Neuronal stem cell (in vitro differentiated cells): Measurements from ENCODE around the gene NATD1.

Source experiments
- DNase-seq: peaks from one replicate; pipeline ENCODE4 v3.0.0-alpha.2; 2013; ENCODE audit warnings: low spot score
- H2AFZ ChIP-seq: one replicate; pipeline ENCODE4 v1.6.1; 2013; ENCODE audit warnings: mild to moderate bottlenecking, low read length, inconsistent platforms
- H2AK5ac ChIP-seq: 2 replicates; pipeline ENCODE4 v1.6.1; 2013; ENCODE audit warnings: low read depth, mild to moderate bottlenecking, inconsistent platforms, low read length, moderate library complexity, mixed read lengths
- H2BK120ac ChIP-seq: 2 replicates; pipeline ENCODE4 v1.6.1; 2013; ENCODE audit warnings: low read depth, mild to moderate bottlenecking, inconsistent platforms, low read length, moderate library complexity, mixed read lengths
- H2BK12ac ChIP-seq: one replicate; pipeline ENCODE4 v1.6.1; 2013; ENCODE audit warnings: low read length, inconsistent platforms
- H2BK15ac ChIP-seq: 2 replicates; pipeline ENCODE4 v1.6.1; 2013; ENCODE audit warnings: mild to moderate bottlenecking, low read length, inconsistent platforms, mixed read lengths
- H2BK5ac ChIP-seq: one replicate; pipeline ENCODE4 v1.6.1; 2013; ENCODE audit warnings: inconsistent platforms, mild to moderate bottlenecking, low read length, moderate library complexity
- H3K14ac ChIP-seq: one replicate; pipeline ENCODE4 v1.6.1; 2013; ENCODE audit warnings: low read length, inconsistent platforms
- H3K18ac ChIP-seq: 2 replicates; pipeline ENCODE4 v1.6.1; 2013; ENCODE audit warnings: low read length, inconsistent platforms
- H3K23ac ChIP-seq: 2 replicates; pipeline ENCODE4 v1.6.1; 2013; ENCODE audit warnings: low read depth, mild to moderate bottlenecking, mixed read lengths, low read length, inconsistent platforms; ENCODE audit not compliant: poor library complexity
- H3K27ac ChIP-seq: replicated peaks from 3 replicates; pipeline ENCODE4 v1.5.1; 2013; ENCODE audit warnings: low read length, inconsistent platforms
- H3K27me3 ChIP-seq, 3 experiments: 2 replicates each; pipeline ENCODE4 v1.6.1; 2013; ENCODE audit warnings: low read length in 3 of 3, mild to moderate bottlenecking in 2 of 3, inconsistent platforms in 1 of 3, low read depth in 1 of 3, mixed read lengths in 1 of 3, moderate library complexity in 1 of 3; ENCODE audit not compliant: control insufficient read depth in 3 of 3, insufficient read depth in 3 of 3
- H3K36me3 ChIP-seq, 2 donors: replicated peaks in 1 of 2; 2 replicates each; pipeline ENCODE4 v1.6.1; 2013; ENCODE audit warnings: low read length in 2 of 2; ENCODE audit not compliant: control insufficient read depth in 2 of 2, insufficient read depth in 2 of 2
- H3K4ac ChIP-seq: 2 replicates; pipeline ENCODE4 v1.6.1; 2013; ENCODE audit warnings: inconsistent platforms, mild to moderate bottlenecking, low read length, moderate library complexity
- H3K4me1 ChIP-seq, 2 donors: 1 replicate in 1 of 2; 2 replicates in 1 of 2; pipeline ENCODE4 v1.6.1; 2013; ENCODE audit warnings: low read length in 2 of 2, low read depth in 1 of 2; ENCODE audit not compliant: control insufficient read depth in 2 of 2, insufficient read depth in 1 of 2
- H3K4me2 ChIP-seq: one replicate; pipeline ENCODE4 v1.6.1; 2013; ENCODE audit warnings: mild to moderate bottlenecking, low read length, inconsistent platforms; ENCODE audit not compliant: insufficient read depth, poor library complexity, severe bottlenecking
- H3K4me3 ChIP-seq, 2 donors: 2 replicates each; pipeline ENCODE4 v1.5.1; 2013; ENCODE audit warnings: low read length in 2 of 2, mild to moderate bottlenecking in 2 of 2, inconsistent platforms in 1 of 2, moderate library complexity in 1 of 2
- H3K79me1 ChIP-seq: one replicate; pipeline ENCODE4 v1.6.1; 2013; ENCODE audit warnings: low read depth, mild to moderate bottlenecking, inconsistent platforms, low read length, moderate library complexity
- H3K9ac ChIP-seq: one replicate; pipeline ENCODE4 v1.6.1; 2013; ENCODE audit warnings: mild to moderate bottlenecking, low read depth, low read length, inconsistent platforms; ENCODE audit not compliant: poor library complexity
- H3K9me3 ChIP-seq, 2 donors: replicated peaks in 1 of 2; 2 replicates each; pipeline versions ENCODE3 to v1.6.1; 2013; ENCODE audit warnings: low read length in 2 of 2, mild to moderate bottlenecking in 2 of 2, inconsistent platforms in 1 of 2, low read depth in 1 of 2, mixed read lengths in 1 of 2, moderate library complexity in 1 of 2; ENCODE audit not compliant: control insufficient read depth in 2 of 2, insufficient read depth in 1 of 2
- H4K8ac ChIP-seq: one replicate; pipeline ENCODE4 v1.6.1; 2013; ENCODE audit warnings: low read depth, mild to moderate bottlenecking, inconsistent platforms, low read length, moderate library complexity
- H4K91ac ChIP-seq: one replicate; pipeline ENCODE4 v1.6.1; 2013; ENCODE audit warnings: low read length, low read depth, mild to moderate bottlenecking, inconsistent platforms; ENCODE audit not compliant: poor library complexity
- WGBS, 2 donors: extraction: QIAGEN DNeasy Blood & Tissue Kit; methylation state at CpG; one replicate each; pipeline ENCODE4 v1.1.7; 2013; ENCODE audit warnings: missing lambda C conversion rate in 2 of 2, mixed read lengths in 1 of 2; ENCODE audit not compliant: insufficient read length in 2 of 2, insufficient replicate concordance in 1 of 2; ENCODE audit errors: extremely low coverage in 2 of 2; 5-methylcytosine and 5-hydroxymethylcytosine counted together

Gene NATD1

DNA sequence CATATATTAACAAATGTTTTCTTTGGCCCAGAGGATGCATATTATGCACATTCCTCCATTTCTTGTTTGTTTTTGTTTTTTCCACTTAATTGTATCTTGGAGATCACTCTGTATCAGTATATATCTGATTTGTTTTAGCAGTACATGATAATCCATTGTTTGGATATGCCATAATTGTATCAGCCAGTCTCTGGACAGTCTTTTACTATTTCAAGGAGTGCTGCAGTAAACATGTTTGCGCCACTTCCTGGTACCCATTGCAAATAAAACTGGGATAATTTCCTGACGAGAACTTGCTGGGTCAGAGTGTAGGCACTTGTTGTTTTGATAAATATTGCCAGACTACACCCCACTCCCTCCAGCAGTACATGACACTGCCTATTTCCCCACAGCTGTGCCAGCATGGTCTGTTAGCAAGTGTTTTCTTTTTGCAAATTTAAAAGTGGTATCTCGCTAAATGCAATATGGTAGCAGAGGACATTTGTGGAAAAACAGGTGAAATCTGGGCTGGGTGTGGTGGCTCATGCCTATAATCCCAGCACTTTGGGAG lies 34.3 kb downstream of the NATD1 start:
- H3K27ac ChIP-seq, result no peak overlapping the region
- H2BK120ac ChIP-seq, result no peak overlapping the region
- peaks cover 3 to 4% of the 10 kb centered on the region in 2 donors for H3K4me1 ChIP-seq
- no peak overlapping the region for H3K4me3 ChIP-seq
- peaks cover 0 to 3% of the 10 kb centered on the region in 2 donors for H3K9me3 ChIP-seq
- H3K36me3 ChIP-seq, result peaks cover 0 to 2% of the 10 kb centered on the region in 2 donors
- no peak overlapping the region for H4K91ac ChIP-seq
- H2BK12ac ChIP-seq, result no peak overlapping the region
- no peak overlapping the region for H3K14ac ChIP-seq
- no peak overlapping the region for H3K23ac ChIP-seq
- H3K4me2 ChIP-seq, result no peak overlapping the region
- H3K27me3 ChIP-seq, result no peaks in the 10 kb centered on the region
- no peak overlapping the region for H3K9ac ChIP-seq
- DNase-seq, result no peak
- no peak overlapping the region for H2BK5ac ChIP-seq
- H2BK15ac ChIP-seq, result no peak overlapping the region
- H3K4ac ChIP-seq, result no peak overlapping the region
- no peaks in the 10 kb centered on the region for H3K79me1 ChIP-seq
- H3K18ac ChIP-seq, result no peak overlapping the region
- H2AFZ ChIP-seq, result no peak overlapping the region
- WGBS, 2 donors, result no CpG with 5 or more reads among the region's 3 CpGs
- H2AK5ac ChIP-seq, result no peak overlapping the region
- no peak overlapping the region for H4K8ac ChIP-seq

DNA sequence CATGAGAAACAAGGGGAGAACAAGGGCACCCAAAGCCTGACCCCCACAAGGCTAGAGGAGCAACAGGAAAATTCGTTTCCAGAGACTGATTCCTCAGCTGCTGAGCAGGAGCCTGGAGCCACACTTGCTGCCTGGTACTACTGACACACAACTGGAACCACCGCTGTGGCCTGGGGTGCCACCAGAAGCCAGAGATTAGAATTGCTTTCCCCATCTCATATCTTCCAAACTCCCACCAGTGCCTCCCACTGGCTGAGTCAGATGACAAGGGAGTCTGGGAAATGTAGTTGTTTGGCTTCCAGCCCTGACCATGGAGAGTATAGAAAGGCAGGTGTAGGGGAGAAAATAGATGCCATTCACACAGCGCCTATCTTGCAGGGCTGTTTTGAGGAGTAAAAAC lies 35.1 kb downstream of the NATD1 start:
- H4K8ac ChIP-seq, result no peak overlapping the region
- peaks cover 3 to 4% of the 10 kb centered on the region in 2 donors for H3K4me1 ChIP-seq
- no peak for DNase-seq
- no peak overlapping the region for H2AK5ac ChIP-seq
- no peak overlapping the region for H3K9ac ChIP-seq
- no peak overlapping the region for H3K4me2 ChIP-seq
- H3K4me3 ChIP-seq, result no peak overlapping the region
- no peak overlapping the region for H2BK5ac ChIP-seq
- no peak overlapping the region for H2BK15ac ChIP-seq
- no peak overlapping the region for H3K18ac ChIP-seq
- no peak overlapping the region for H2AFZ ChIP-seq
- H3K27me3 ChIP-seq, result no peaks in the 10 kb centered on the region
- peaks cover 0 to 2% of the 10 kb centered on the region in 2 donors for H3K36me3 ChIP-seq
- H3K9me3 ChIP-seq, result peaks cover 0 to 3% of the 10 kb centered on the region in 2 donors
- H3K14ac ChIP-seq, result no peak overlapping the region
- H3K27ac ChIP-seq, result no peak overlapping the region
- H2BK12ac ChIP-seq, result no peak overlapping the region
- no peak overlapping the region for H2BK120ac ChIP-seq
- no peak overlapping the region for H4K91ac ChIP-seq
- H3K4ac ChIP-seq, result no peak overlapping the region
- H3K79me1 ChIP-seq, result peaks cover 3% of the 10 kb centered on the region
- WGBS, 2 donors, result no CpG with 5 or more reads among the region's 3 CpGs
- H3K23ac ChIP-seq, result no peak overlapping the region

- Histone ChIP-seq H3K4me3 (no peak overlapping the region), H2BK12ac (no peak overlapping the region), H3K18ac (no peak overlapping the region), H3K23ac (no peak overlapping the region), H2AK5ac (no peak overlapping the region), H3K9ac (no peak overlapping the region), H2BK15ac (no peak overlapping the region), H3K4ac (no peak overlapping the region), H4K91ac (no peak overlapping the region), H3K9me3 (no peaks in the 10 kb centered on the region), H3K79me1 (peaks cover 3% of the 10 kb centered on the region), H2AFZ (no peak overlapping the region), H3K4me2 (no peak overlapping the region), H3K14ac (no peak overlapping the region), H2BK120ac (no peak overlapping the region), H3K27ac (no peak overlapping the region), H3K4me1 (peaks cover 3 to 10% of the 10 kb centered on the region in 2 donors), H4K8ac (no peak overlapping the region), H2BK5ac (no peak overlapping the region), H3K27me3 (no peaks in the 10 kb centered on the region), H3K36me3 (peaks cover 0 to under 1% of the 10 kb centered on the region in 2 donors)
- no peak for DNase-seq
- no CpG with 5 or more reads among the region's 1 CpG for WGBS, 2 donors
Observed at GRCh38 chr17:21217346-21217745, 35.9 kb downstream of the NATD1 start.

- H3K36me3 ChIP-seq, result peaks cover under 1 to 13% of the 10 kb centered on the region in 2 donors
- no peak overlapping the region for H2BK12ac ChIP-seq
- H4K91ac ChIP-seq, result no peak overlapping the region
- DNase-seq, result no peak
- no peak overlapping the region for H2BK15ac ChIP-seq
- H2BK5ac ChIP-seq, result no peak overlapping the region
- H4K8ac ChIP-seq, result no peak overlapping the region
- no peak overlapping the region for H3K18ac ChIP-seq
- no peaks in the 10 kb centered on the region for H3K27me3 ChIP-seq
- peaks cover 8 to 11% of the 10 kb centered on the region in 2 donors for H3K4me1 ChIP-seq
- no peak overlapping the region for H2AFZ ChIP-seq
- H3K4ac ChIP-seq, result no peak overlapping the region
- H3K4me2 ChIP-seq, result no peak overlapping the region
- H2BK120ac ChIP-seq, result no peak overlapping the region
- H3K27ac ChIP-seq, result no peak overlapping the region
- no peaks in the 10 kb centered on the region for H3K9me3 ChIP-seq
- H3K79me1 ChIP-seq, result peaks cover 10% of the 10 kb centered on the region
- H3K9ac ChIP-seq, result no peak overlapping the region
- no peak overlapping the region for H3K14ac ChIP-seq
- no CpG with 5 or more reads among the region's 6 CpGs for WGBS, 2 donors
- H3K4me3 ChIP-seq, result no peak overlapping the region
- no peak overlapping the region for H3K23ac ChIP-seq
- no peak overlapping the region for H2AK5ac ChIP-seq
Observed at GRCh38 chr17:21215935-21216334, 37.3 kb downstream of the NATD1 start.
